Measurements from ENCODE around the gene NFASC.

DNA sequence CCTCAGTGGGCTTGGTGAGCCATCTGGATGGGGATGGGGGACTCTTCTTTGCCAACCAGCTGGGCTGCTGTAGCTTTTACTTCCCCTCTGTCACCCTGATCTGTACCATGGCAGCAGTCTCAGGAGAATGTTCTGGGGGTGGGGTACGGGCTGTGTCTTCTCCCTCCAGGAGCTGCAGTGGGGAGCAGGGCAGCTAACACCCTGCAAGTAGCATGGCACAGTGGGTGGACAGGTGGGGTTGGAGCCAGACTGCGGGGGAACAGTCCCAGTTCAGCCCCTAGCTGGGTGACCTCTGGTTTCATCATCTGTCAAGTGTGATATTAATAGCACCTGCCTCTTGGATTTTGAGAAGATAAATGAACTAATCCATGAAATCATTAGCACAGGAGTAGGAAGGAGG, 3.1 kb downstream of the NFASC start:
- no peak for TF ChIP-seq POLR2AphosphoS5 (IDR thresholded peaks at IDR 0.05; ENCODE audit: borderline replicate concordance, low read depth, low read length)
- no peak for TF ChIP-seq EZH2 (IDR thresholded peaks at IDR 0.05)
